Aortic smooth muscle cell (primary cell): ENCODE results near the gene COX5B. TPM values are rescaled to one million over a fixed set of nuclear protein-coding genes. Genes with fewer than 3 reads are reported as not detected.

Experiments used
- total RNA-seq: library from RNA; depleted of rRNA; stranded (reverse); fragments of >200 nt; gene quantifications from 2 replicates; pipeline ENCODE4 v1.2.3, GENCODE V29; 2014

The COX5B gene, protein sequence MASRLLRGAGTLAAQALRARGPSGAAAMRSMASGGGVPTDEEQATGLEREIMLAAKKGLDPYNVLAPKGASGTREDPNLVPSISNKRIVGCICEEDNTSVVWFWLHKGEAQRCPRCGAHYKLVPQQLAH
- total RNA-seq = 371 and 480 TPM in 2 replicates

GRCh38 chr2:97645695-97646629, at the start of gene COX5B:
Gene COX5B, plus strand, starts transcription at chr2:97646062. Its CDS starts 25 bp downstream, at chr2:97646087.

GRCh38 chr2:97663962-97664635, 18.2 kb downstream of the COX5B start, which contains the start of gene ACTR1B:
Gene ACTR1B, minus strand, starts transcription at chr2:97664044. Its CDS starts 154 bp downstream, at chr2:97663890.

DNA sequence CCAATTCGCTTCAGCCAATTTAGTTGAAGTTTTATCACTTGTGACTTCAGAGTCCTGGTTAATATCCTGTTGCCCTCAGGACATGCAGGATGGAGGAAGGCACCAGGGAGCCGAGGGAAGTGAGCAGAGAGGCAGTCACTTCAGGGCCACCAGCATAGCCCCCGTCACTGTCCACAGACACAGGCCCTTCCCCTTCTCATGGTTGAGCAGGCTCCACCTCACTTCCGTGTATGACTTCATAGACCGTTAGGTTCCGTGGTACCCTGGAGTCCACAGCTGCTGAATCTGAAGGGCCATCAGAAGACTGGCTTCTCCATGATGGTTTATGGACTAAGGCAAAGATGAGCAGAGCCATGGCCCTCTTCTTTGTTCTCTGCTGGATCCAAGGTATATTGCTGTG, 23.6 kb downstream of the COX5B start, which contains the start of gene C2orf92:
C2orf92 (plus strand) TSS at position 266 of the 400 bp plus-strand sequence; CDS start at position 342, 76 bp downstream.

Other genes with a start within 250 kb of the COX5B start
- gene ANKRD36B, start 56.2 kb upstream of the COX5B start, total RNA-seq = 19.8 TPM in 2 replicates
- gene ACTR1B, start 18.0 kb downstream of the COX5B start, total RNA-seq = 55.6 and 58.3 TPM in 2 replicates
- 1.6 and 2.1 TPM in 2 replicates for gene C2orf92, start 23.7 kb downstream of the COX5B start, total RNA-seq
- not detected in 2 replicates for gene ZAP70, start 67.5 kb downstream of the COX5B start, total RNA-seq